HG03565 (cell line): ENCODE measurements around the gene ATF2.

Experiments used
- ATAC-seq: cut with Tn5 transposase; IDR thresholded peaks from one replicate; pipeline ENCODE4 v1.9.1; 2021; ENCODE audit warnings: mild to moderate bottlenecking, moderate library complexity; ENCODE audit not compliant: unreplicated experiment

The ATF2 gene, protein sequence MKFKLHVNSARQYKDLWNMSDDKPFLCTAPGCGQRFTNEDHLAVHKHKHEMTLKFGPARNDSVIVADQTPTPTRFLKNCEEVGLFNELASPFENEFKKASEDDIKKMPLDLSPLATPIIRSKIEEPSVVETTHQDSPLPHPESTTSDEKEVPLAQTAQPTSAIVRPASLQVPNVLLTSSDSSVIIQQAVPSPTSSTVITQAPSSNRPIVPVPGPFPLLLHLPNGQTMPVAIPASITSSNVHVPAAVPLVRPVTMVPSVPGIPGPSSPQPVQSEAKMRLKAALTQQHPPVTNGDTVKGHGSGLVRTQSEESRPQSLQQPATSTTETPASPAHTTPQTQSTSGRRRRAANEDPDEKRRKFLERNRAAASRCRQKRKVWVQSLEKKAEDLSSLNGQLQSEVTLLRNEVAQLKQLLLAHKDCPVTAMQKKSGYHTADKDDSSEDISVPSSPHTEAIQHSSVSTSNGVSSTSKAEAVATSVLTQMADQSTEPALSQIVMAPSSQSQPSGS

DNA sequence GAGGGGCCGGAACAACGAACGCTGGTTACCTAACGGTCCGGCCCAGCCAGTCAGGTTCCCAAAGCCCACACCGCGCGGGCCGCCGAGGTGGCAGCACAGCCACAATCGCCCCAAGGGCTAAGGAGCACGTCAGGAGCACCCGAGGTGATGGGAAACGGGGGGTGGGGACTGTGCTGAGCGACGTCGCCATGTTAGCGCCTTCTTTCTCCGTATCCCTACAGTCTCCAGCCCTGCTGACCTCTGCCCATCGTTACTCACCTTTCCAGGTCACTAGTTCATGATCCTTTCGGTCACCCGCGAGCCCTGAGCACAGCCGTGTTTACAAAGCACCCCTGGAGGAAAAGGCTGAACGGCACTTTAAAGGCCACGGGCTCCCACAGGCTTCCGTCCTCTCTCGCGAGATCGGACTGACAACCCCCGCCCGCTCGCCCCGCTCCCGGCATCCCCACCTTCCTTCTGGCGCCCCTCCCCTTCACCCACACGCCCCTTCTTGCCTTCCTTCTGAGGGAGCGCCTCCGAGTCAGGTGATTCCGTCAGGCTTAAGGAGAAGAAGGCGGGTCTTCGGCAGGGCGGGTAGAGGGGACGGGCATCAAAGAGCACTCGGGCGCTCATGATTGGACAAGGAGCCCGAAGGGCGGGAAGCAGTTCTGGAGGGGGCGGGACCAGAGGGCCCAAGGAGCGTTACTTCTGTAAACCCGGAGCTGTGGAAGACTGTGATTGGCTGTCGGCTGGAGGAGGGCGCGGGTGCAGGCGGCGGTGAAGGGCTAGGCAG is at the start of gene ATF2:
ATF2 (minus strand) TSS at position 412 of the 772 bp plus-strand sequence. CDS start 31,760 bp downstream, outside the sequence.
- ATAC-seq = peak; percentile 93

DNA sequence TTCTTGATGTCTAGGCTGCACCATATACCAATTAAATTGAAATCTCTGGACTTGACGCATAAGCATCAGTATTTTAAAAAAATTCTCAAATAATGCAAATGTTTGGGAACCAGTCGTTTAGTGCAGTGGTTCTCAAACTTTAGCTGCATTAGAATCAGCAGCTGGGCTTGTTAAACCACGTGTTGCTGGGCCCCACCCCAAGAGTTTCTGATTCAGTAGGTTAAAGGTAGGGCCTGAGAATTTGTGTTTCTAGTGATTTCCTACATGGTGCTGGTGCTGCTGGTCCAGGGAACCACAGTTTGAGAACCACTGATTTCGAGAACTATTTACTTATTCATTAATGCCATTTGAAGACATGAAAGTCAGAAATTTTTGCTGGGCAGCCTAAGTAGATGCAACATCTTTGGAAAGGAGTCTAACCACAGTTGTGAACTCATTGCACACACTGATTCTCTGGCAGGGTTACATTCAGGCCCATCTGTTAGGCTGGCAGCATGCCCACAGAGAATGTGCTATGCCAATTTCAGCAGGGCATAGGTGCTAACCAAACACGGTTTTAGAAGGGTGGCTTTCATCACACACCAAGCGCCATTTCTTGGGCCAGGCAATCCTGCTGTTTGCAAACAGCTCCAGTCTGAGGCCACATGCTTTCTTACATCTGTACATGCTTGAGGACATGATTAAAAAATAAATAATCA is 39.9 kb upstream of the ATF2 start:
- no peak for ATAC-seq

DNA sequence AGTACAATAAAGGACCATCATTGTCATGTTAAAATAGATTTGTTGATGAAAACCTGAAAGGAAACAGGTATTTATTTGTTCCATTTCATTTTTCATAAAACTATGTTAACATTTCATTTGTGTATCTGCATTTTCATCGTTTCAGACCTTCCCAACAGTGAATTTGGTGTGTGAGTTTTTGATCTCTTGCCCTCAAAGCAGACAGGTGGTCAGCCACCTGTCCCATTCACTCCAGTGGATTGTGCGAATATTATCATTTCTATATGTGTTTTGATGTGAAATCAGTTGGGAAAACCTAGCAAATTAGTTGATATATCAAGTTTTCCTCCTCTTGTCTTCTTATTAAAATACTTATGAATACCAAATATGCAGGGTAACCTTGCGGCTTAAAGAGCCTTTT is 38.9 kb upstream of the ATF2 start:
- ATAC-seq = no peak

DNA sequence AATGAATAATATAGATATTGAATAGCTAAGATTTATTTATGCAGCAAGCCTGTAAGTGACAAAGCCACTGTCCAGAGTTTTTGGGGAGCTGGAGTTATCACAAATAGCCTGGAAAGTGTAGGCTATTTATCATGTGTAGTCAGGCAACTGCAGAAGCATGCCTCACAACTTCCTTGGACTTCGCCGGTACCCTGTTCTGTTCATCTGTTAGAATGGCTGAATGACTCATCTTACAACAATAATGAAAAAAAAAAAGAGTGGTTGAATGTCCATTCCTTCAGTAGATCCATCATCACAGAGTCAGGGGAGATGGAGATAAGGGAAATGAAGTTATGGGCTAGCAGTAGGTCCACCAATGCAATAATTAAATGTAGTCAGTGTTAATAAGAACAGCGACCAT is 37.5 kb upstream of the ATF2 start:
- ATAC-seq = no peak

DNA sequence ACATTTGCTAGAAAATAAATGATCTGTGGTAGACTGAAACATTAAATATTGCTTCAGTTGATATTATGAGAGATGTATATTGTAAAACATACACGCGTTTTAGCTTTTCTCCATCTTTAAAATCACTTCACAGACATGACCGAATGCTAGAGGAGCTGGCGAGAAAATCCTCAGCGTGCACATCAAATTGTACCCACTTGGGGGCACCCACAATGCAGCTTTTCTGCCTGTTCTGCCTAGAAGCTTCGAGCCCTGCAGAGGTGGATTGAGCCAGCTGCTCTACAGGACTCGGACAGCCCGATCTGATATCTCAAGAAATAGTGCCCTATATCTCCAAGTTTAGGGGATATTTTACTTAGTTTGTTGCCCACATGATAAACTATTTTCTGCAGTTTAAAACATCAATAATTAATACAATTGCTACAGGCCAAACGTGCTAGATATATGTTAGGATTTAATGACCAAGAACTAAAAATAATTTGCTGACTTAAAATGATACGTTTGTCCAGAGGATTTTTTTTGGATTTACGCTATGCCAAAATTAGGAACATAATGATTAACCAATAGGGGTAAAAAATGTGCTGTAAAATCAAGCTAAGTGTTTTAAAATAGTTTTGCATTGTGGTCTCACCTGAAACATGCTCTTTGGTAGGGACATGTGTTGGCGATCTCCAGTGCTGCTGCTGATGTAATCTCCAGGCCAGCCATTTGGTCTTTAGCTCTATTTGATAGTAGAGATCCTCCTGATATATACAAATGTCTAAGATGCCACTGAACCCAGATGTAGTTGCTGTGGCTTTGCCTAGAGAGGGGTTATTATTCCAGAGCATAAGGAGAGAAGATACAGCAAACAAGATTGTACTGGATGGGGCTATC is 35.9 kb upstream of the ATF2 start:
- peak; percentile 74 for ATAC-seq

DNA sequence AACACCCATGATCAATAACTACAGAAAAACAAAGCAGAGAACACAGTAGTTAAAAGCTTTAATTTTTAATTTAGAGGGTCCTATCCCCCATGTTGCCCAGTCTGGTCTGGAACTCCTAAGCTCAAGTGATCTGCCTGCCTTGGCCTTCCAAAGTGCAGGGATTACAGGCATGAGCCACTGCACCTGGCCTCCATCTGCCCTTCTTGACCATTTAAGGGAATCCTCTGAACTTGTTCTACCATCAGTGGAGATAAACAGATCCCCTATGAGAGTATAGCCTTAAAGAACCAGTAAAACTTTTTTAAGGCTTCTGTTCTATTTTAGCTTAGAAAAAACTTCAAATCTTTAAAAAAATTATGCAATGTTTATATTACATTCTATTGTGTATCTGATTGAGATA is 27.0 kb upstream of the ATF2 start:
- no peak for ATAC-seq

DNA sequence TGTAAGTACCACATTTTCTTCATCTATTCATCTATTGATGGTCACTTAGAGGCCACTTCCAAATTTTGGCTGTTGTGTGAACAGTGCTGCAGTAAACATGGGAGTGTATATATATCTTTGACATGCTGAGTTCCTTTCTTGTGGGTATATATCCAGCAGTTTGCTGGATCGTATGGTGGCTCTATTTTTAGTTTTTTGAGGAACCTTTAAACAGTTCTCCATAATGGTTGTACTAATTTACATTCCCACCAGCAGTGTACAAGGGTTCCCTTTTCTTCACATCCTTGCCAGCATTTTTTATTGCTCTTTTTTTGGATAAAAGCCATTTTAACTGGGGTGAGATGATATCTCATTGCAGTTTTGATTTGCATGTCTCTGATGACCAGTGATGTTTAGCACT is 20.8 kb upstream of the ATF2 start:
- no peak for ATAC-seq

DNA sequence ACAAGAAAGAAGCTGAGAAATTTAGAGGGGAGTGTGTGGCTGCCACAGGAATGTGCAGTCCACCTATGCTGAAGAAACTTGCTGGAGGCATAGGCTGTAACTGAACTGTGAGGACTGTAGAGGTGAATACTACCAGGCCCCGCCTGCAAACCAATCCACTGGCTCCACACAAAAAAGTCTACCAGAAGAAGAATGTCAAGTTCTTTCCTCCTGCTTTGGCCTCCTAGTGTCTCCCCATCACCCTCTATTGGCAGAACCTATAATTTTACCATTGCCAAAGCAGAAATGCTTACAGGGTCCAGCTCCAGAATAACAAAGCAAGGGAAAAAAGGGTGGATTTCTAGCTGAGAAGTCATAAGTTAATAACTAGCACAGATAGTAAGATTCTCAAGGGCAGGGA is 19.4 kb upstream of the ATF2 start:
- ATAC-seq = peak; percentile 67

DNA sequence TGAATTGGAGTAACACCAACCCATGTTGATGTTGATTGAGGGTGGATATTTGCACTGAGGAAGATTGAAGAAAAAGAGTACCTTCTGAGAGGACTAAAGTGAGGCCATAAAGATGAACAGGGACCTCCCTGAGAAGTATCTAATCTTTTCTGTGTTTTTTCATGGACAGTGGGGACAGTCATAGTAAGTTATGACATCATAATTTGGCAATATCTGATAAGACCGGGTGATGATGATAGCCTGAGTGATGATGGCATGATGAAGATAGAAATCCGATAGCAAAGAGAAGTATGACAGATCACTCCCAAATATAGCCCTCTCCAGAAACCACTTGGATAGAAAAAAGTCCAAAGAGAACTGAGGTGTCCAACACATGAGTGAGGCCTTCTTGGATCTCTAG is 15.7 kb upstream of the ATF2 start:
- ATAC-seq = no peak

DNA sequence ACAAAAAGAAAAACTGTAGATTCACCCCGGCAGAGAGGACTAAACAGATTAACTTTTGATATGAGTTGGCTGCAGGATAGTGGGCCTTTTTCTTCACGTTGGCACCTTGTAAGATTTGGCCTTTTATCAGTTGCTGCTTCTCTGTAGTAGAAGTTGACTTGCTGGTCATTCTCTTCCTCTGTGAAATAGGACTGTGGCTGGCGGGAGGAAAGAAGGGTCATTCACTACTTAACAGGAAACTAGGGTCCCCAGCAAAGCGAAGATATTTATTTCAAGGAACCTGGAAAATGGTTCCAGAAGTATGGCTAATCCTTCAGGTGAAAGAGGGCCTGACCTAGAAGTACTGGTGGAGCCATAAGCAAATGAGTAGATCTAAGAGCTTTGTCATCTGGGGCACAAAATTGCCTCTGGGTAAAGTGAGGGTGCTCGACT is 13.9 kb upstream of the ATF2 start:
- no peak for ATAC-seq

DNA sequence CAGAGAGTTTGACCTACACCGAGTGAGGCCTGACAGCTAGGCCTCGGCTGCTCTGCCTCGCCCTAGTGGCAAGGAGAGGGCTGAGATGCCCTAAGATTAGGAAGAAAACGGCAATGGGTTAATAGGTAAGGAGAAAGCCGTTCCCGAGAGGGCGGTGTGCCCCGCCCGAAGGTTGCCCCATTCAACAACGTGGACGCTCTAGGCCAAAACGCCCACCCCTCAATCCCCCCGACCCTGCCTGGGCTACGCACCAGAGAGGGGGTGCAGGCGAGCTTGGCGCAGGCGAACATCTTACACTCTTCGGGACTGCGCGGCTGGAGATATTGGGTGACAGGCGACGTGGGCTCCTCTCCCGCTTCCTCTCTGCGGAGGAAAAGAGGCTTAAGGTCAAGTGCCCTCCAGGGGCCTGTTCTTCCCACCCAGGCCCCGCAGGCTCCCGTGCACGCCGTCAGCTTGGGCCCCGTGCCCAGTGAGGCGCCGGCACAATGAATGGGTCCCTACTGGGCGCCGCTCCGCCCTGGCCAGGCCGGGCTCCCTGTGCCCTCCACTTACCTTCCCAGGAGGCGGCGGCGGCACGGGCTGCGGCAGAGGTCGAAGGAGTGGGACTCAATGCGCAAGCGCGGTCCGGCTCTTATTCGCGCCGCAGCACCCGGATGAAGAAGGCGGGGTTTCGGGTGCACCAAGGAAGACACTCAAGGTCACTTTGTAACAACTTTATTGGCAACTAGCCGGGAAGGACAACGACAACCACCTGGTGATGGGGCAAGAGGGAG is 13.3 kb upstream of the ATF2 start, which contains the start of gene ATP5MC3:
ATP5MC3 (minus strand) TSS at position 607 of the 773 bp plus-strand sequence; CDS start at position 290, 317 bp downstream.
- peak; percentile 87 for ATAC-seq

DNA sequence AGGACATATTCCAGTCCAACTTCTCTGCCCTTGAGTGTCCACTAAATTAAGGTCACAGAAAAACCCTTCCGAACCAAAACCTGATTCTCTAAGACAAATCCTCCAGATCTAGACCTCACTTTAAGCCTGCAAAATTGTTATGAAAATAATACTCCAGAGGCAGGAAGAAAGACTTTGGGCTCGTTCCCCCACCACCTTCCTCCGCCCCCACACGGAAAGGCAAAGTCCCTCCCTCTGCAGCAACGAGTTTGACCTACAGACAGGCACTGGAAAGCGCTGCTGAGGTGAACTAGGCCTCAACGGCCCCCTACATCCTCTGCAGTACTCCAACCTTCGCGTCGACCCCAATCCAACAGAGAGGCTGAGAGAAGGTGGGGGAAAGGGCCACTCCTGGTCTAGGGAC is 12.7 kb upstream of the ATF2 start:
- peak; percentile 27 for ATAC-seq

DNA sequence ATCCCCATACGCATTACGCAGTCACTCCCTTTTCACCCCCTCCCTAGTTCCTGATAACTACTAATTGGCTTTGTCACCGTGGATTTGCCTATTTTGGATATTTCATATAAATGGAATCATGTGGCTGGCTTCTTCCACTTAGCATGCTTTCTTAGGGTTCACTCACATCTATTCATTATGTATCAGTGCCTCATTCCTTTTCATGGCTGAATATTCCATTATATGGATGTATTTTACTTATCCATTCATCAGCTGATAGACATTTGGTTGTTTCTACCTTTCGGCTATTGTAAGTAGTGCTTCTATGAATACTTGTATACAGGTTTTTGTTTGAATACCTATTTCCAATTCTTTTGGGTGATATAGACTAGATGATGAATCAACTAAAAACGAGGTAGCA is 8.6 kb upstream of the ATF2 start:
- no peak for ATAC-seq

DNA sequence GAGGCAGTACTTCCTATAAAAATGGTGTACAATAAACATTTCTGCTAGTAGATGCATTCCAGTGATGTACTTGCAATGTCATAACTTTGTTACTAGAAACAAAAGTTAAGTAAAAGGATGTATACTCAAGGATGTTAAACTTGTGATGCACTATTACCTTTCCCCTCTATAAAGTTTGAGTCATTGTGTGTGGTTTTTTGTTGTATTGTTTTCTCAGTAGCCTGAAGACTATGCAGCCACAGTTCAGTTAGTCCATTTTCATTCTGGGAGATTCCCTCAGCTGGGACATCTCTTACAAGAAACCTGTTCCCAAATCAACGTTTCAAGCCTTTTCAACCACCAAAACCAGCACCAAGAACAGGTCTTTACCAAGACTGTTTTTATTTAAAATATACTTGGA is 7.9 kb upstream of the ATF2 start:
- ATAC-seq = no peak

DNA sequence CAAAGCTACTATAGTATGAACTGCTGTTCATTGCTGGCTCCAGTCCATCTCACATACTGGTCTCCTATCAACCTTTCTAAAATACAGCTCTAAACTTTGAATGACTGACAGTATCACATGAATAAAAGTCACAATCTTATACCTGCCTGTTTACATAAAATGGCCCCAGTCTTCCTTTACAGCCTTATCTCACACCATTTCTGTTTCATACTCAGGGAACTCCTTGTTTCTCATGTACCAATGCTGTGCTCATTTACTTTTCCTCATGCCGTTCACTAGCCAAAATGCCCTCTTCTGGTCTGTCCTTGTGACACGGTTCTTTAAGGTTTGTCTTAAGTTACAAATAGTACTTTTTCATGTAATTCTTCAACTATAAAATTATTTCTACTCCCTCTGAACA is 7.3 kb upstream of the ATF2 start:
- ATAC-seq = no peak

DNA sequence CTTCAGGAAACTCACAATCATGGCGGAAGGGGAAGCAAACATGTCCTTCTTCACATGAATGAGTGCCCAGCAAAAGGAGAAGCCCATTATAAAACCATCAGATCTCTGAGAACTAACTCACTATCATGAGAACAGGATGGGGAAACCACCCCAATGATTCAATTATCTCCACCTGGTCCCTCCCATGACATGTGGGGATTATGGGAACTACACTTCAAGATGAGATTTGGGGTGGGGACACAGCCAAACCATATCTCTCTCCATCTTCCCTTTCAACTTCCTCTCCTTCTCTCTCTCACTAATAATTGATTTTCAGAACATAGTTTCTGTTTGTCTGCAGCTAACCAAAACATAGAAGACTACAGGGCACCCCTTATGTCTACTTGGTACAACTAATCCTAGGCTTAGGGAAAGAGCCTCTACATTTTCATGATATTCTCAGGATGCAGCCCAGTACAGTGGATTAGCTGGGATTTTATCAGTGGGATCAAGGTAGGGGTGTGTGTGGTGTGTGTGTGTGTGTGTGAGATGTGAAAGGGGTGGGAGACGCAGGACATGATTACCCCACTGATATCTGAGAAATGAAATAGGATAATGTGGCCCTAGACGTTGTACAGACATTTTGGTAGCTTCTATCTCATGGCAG is 2.8 kb upstream of the ATF2 start:
- no peak for ATAC-seq

DNA sequence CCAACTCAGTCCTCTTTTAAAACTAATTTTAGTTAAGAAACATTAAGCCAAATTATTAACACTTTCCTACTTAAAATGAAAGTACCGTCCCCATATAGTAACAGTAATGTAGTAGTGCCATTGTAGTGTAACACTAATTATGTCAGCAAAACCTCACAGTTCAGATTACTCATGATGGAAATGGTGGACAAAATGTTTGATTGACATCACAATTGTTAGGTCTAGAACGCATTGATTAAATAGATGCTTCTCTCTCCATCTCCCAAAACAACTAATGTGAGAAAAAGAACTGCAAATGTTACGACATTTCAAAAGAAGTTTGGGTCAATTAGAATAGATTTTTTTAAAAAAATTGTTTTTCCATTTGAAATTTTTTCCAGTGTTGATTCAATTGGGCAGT is 1.2 kb upstream of the ATF2 start:
- ATAC-seq = no peak

DNA sequence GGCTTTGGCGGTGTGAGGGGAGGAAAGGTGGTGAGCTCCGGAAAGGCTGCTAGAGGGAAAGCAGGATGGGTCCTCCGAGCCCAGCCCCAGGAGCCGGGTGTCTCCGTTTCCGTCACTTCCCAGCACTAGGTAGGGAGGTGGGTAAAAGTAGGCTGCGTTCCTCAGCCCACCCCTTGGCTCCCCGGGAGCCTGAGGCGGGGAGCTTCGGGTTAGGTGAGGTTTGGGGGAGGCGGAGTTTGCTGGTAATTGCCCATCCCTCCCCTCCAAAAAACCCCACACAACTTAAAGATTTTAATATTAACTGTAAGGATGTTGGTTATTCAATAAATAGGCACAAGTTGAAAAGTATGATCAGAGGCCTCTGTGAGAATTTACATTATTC is 552 bp upstream of the ATF2 start:
- ATAC-seq = peak; percentile 8
